Stimulated activated CD4-positive, alpha-beta T cell treated with anti-CD3 and anti-CD28 coated beads, Interleukin-4, amount 100 ng/mL, for 24 hours (primary cell): ENCODE data around the gene MORN5.

ENCODE experiments used
- DNase-seq: peaks from one replicate; pipeline ENCODE4 v3.0.0-alpha.2; 2020

Gene MORN5

GRCh38 chr9:122125158-122125508 is 34.6 kb upstream of the MORN5 start:
- peak; percentile 83 for DNase-seq

GRCh38 chr9:122125509-122126330 is 34.0 kb upstream of the MORN5 start:
- DNase-seq = no peak

GRCh38 chr9:122126331-122127261 is 33.1 kb upstream of the MORN5 start:
- no peak for DNase-seq

GRCh38 chr9:122127396-122127798 is 32.3 kb upstream of the MORN5 start:
- no peak for DNase-seq

GRCh38 chr9:122128007-122128968 is 31.4 kb upstream of the MORN5 start:
- no peak for DNase-seq

- no peak for DNase-seq
Observed at GRCh38 chr9:122128969-122129343, 30.8 kb upstream of the MORN5 start.

GRCh38 chr9:122129969-122130368 is 29.7 kb upstream of the MORN5 start:
- DNase-seq = no peak

GRCh38 chr9:122130837-122131236 is 28.9 kb upstream of the MORN5 start:
- no peak for DNase-seq

GRCh38 chr9:122131401-122132001 is 28.2 kb upstream of the MORN5 start:
- DNase-seq = no peak

- no peak for DNase-seq
Observed at GRCh38 chr9:122132539-122132938, 27.2 kb upstream of the MORN5 start.

- DNase-seq = no peak
Observed at GRCh38 chr9:122133263-122133983, 26.3 kb upstream of the MORN5 start.

- DNase-seq = no peak
Observed at GRCh38 chr9:122133984-122134535, 25.6 kb upstream of the MORN5 start.

GRCh38 chr9:122134822-122135528 is 24.7 kb upstream of the MORN5 start:
- DNase-seq = no peak

- no peak for DNase-seq
Observed at GRCh38 chr9:122135529-122135859, 24.2 kb upstream of the MORN5 start.

- DNase-seq = no peak
Observed at GRCh38 chr9:122138560-122139268, 21.0 kb upstream of the MORN5 start.

- DNase-seq = no peak
Observed at GRCh38 chr9:122140368-122141193, 19.1 kb upstream of the MORN5 start.

GRCh38 chr9:122141671-122142070 is 18.0 kb upstream of the MORN5 start:
- no peak for DNase-seq

GRCh38 chr9:122143296-122143695 is 16.4 kb upstream of the MORN5 start:
- DNase-seq = no peak

- no peak for DNase-seq
Observed at GRCh38 chr9:122143876-122144405, 15.8 kb upstream of the MORN5 start.
